Measurements from ENCODE around the gene KDM1A. TPM values are rescaled to one million over a fixed set of nuclear protein-coding genes. Genes with fewer than 3 reads are reported as not detected.

The KDM1A gene
- total RNA-seq, 2 experiments from 2014 or later, result 55.2 to 57.0 TPM

- Mint-ChIP-seq H3K4me3 (no peak overlapping the region), H3K36me3 (peaks cover 3% of the 10 kb centered on the region), H3K27ac (no peak overlapping the region), H3K27me3 (peaks cover 2% of the 10 kb centered on the region), H3K4me1 (peaks cover 57% of the 10 kb centered on the region), H3K9me3 (no peaks in the 10 kb centered on the region)
- POLR2A ChIA-PET, result interaction anchor here (0.6 kb wide), 1 partner anchor 230 kb away, joined by 3 read pairs; the partner anchor contains the start of gene HNRNPR
- ATAC-seq (ENCODE audit: low read depth) (peak; percentile 41), DNase-seq (no peak)
These were observed 95.3 kb downstream of the KDM1A start for GRCh38 chr1:23114424-23115079.

- Mint-ChIP-seq H3K9me3 (no peaks in the 10 kb centered on the region), H3K36me3 (no peaks in the 10 kb centered on the region), H3K4me1 (peaks cover 51% of the 10 kb centered on the region), H3K27me3 (no peaks in the 10 kb centered on the region), H3K27ac (no peak overlapping the region), H3K4me3 (no peak overlapping the region)
- POLR2A ChIA-PET, result no interaction called here
- ATAC-seq (ENCODE audit: low read depth), result no peak
- no peak for DNase-seq
These were observed 97.1 kb downstream of the KDM1A start for GRCh38 chr1:23116216-23116836.

GRCh38 chr1:23116921-23117699 lies 97.8 kb downstream of the KDM1A start:
- Mint-ChIP-seq H3K27me3 (no peaks in the 10 kb centered on the region), H3K4me3 (no peak overlapping the region), H3K27ac (no peak overlapping the region), H3K36me3 (no peaks in the 10 kb centered on the region), H3K4me1 (peaks cover 43% of the 10 kb centered on the region), H3K9me3 (no peaks in the 10 kb centered on the region)
- ATAC-seq (ENCODE audit: low read depth) (no peak), DNase-seq (no peak)
- POLR2A ChIA-PET, result interaction anchor here (1.0 kb wide), 1 partner anchor 13 kb away, joined by 3 read pairs; no protein-coding TSS in a partner anchor

GRCh38 chr1:23118407-23118806 lies 99.1 kb downstream of the KDM1A start:
- ATAC-seq (ENCODE audit: low read depth), result no peak
- Mint-ChIP-seq H3K36me3 (no peaks in the 10 kb centered on the region), H3K9me3 (no peaks in the 10 kb centered on the region), H3K4me3 (no peak overlapping the region), H3K4me1 (peaks cover 37% of the 10 kb centered on the region), H3K27me3 (no peaks in the 10 kb centered on the region), H3K27ac (peak overlapping the region; percentile 84)
- POLR2A ChIA-PET, result interaction anchor here (1.0 kb wide), 2 partner anchors 14 to 22 kb away, joined by 3 read pairs; no protein-coding TSS in a partner anchor
- DNase-seq, result no peak

GRCh38 chr1:23118957-23119792 lies 99.9 kb downstream of the KDM1A start:
- POLR2A ChIA-PET, result interaction anchor here (0.8 to 1.0 kb wide), 3 partner anchors 8 to 225 kb away, joined by 3 to 8 read pairs (median 3); partner anchors contain the start of gene HNRNPR
- Mint-ChIP-seq H3K27ac (peak overlapping the region; percentile 84), H3K36me3 (no peaks in the 10 kb centered on the region), H3K27me3 (no peaks in the 10 kb centered on the region), H3K9me3 (no peaks in the 10 kb centered on the region), H3K4me3 (peak overlapping the region; percentile 63), H3K4me1 (peaks cover 38% of the 10 kb centered on the region)
- ATAC-seq (ENCODE audit: low read depth) (peak; percentile 76), DNase-seq (no peak)

GRCh38 chr1:23120383-23120782 lies 101.1 kb downstream of the KDM1A start:
- no peaks in the 10 kb centered on the region for H3K27me3 Mint-ChIP-seq
- POLR2A ChIA-PET, result interaction anchor here (0.6 kb wide), 1 partner anchor 48 kb away, joined by 4 read pairs; the partner anchor contains the start of gene LUZP1
- H3K9me3 Mint-ChIP-seq, result no peaks in the 10 kb centered on the region
- no peak overlapping the region for H3K4me3 Mint-ChIP-seq
- H3K4me1 Mint-ChIP-seq, result peaks cover 37% of the 10 kb centered on the region
- H3K36me3 Mint-ChIP-seq, result no peaks in the 10 kb centered on the region
- DNase-seq (no peak), ATAC-seq (ENCODE audit: low read depth) (no peak)
- H3K27ac Mint-ChIP-seq, result no peak overlapping the region

GRCh38 chr1:23122023-23122748 lies 102.9 kb downstream of the KDM1A start:
- ATAC-seq (ENCODE audit: low read depth) (no peak), DNase-seq (no peak)
- Mint-ChIP-seq H3K27me3 (no peaks in the 10 kb centered on the region), H3K27ac (no peak overlapping the region), H3K4me1 (peaks cover 39% of the 10 kb centered on the region), H3K4me3 (no peak overlapping the region), H3K9me3 (no peaks in the 10 kb centered on the region), H3K36me3 (no peaks in the 10 kb centered on the region)
- POLR2A ChIA-PET, result no interaction called here

GRCh38 chr1:23122796-23123195 lies 103.5 kb downstream of the KDM1A start:
- DNase-seq (no peak), ATAC-seq (ENCODE audit: low read depth) (no peak)
- no peaks in the 10 kb centered on the region for H3K36me3 Mint-ChIP-seq
- H3K4me3 Mint-ChIP-seq, result no peak overlapping the region
- POLR2A ChIA-PET, result no interaction called here
- peaks cover 36% of the 10 kb centered on the region for H3K4me1 Mint-ChIP-seq
- no peak overlapping the region for H3K27ac Mint-ChIP-seq
- no peaks in the 10 kb centered on the region for H3K9me3 Mint-ChIP-seq
- no peaks in the 10 kb centered on the region for H3K27me3 Mint-ChIP-seq

- no peak overlapping the region for H3K4me3 Mint-ChIP-seq
- H3K27me3 Mint-ChIP-seq, result no peaks in the 10 kb centered on the region
- peaks cover 33% of the 10 kb centered on the region for H3K4me1 Mint-ChIP-seq
These were observed 104.3 kb downstream of the KDM1A start for GRCh38 chr1:23123528-23123927.

GRCh38 chr1:23124259-23125026 lies 105.2 kb downstream of the KDM1A start:
- no peaks in the 10 kb centered on the region for H3K9me3 Mint-ChIP-seq
- no peaks in the 10 kb centered on the region for H3K27me3 Mint-ChIP-seq
- peaks cover 24% of the 10 kb centered on the region for H3K4me1 Mint-ChIP-seq
- no peak overlapping the region for H3K27ac Mint-ChIP-seq
- no peak overlapping the region for H3K4me3 Mint-ChIP-seq
- H3K36me3 Mint-ChIP-seq, result peaks cover 2% of the 10 kb centered on the region
- ATAC-seq (ENCODE audit: low read depth) (no peak), DNase-seq (no peak)
- POLR2A ChIA-PET, result no interaction called here

More at GRCh38 chr1:23123528-23123927, 104.3 kb downstream of the KDM1A start:
- POLR2A ChIA-PET, result no interaction called here
- ATAC-seq (ENCODE audit: low read depth), result no peak
- no peak overlapping the region for H3K27ac Mint-ChIP-seq
- no peaks in the 10 kb centered on the region for H3K9me3 Mint-ChIP-seq
- H3K36me3 Mint-ChIP-seq, result no peaks in the 10 kb centered on the region
- DNase-seq, result no peak

GRCh38 chr1:23125489-23125888 lies 106.2 kb downstream of the KDM1A start:
- POLR2A ChIA-PET, result interaction anchor here (0.5 kb wide), 1 partner anchor 10 kb away, joined by 5 read pairs; no protein-coding TSS in a partner anchor
- no peaks in the 10 kb centered on the region for H3K9me3 Mint-ChIP-seq
- peaks cover 3% of the 10 kb centered on the region for H3K36me3 Mint-ChIP-seq
- no peak for DNase-seq
- no peak overlapping the region for H3K27ac Mint-ChIP-seq
- H3K4me1 Mint-ChIP-seq, result peaks cover 24% of the 10 kb centered on the region
- no peaks in the 10 kb centered on the region for H3K27me3 Mint-ChIP-seq
- ATAC-seq (ENCODE audit: low read depth), result no peak
- no peak overlapping the region for H3K4me3 Mint-ChIP-seq

- POLR2A ChIA-PET, result no interaction called here
- no peak overlapping the region for H3K4me3 Mint-ChIP-seq
- H3K4me1 Mint-ChIP-seq, result peaks cover 24% of the 10 kb centered on the region
- H3K36me3 Mint-ChIP-seq, result peaks cover 4% of the 10 kb centered on the region
- DNase-seq (no peak), ATAC-seq (ENCODE audit: low read depth) (no peak)
- no peaks in the 10 kb centered on the region for H3K9me3 Mint-ChIP-seq
- no peaks in the 10 kb centered on the region for H3K27me3 Mint-ChIP-seq
- no peak overlapping the region for H3K27ac Mint-ChIP-seq
These were observed 106.9 kb downstream of the KDM1A start for GRCh38 chr1:23126200-23126599.
